HepG2 (cell line): Measurements from ENCODE around the gene SHANK3. TPM values are rescaled to one million over a fixed set of nuclear protein-coding genes. Genes with fewer than 3 reads are reported as not detected.
A peak's percentile ranks its signal among the peaks of the same experiment; 100 is the strongest.

Experiments
- AGO1 ChIP-seq: fragments of 200-400 bp; formaldehyde crosslinking; IDR thresholded peaks from 2 replicates; pipeline ENCODE4 v1.6.1; 2017; ENCODE audit warnings: mild to moderate bottlenecking, low read depth, low read length, moderate library complexity; ENCODE audit not compliant: poor library complexity, severe bottlenecking
- ELF1 ChIP-seq: sonication (generic); formaldehyde crosslinking; IDR thresholded peaks from 2 replicates; pipeline ENCODE4 v1.4.0; 2020; ENCODE audit warnings: missing genetic modification reagents
- GABPB1 ChIP-seq: IDR thresholded peaks from 2 replicates; pipeline ENCODE4 v1.6.1; 2016; ENCODE audit warnings: mild to moderate bottlenecking, missing genetic modification reagents, moderate library complexity, missing compliant biosample characterization
- GMEB2 ChIP-seq: IDR thresholded peaks from 2 replicates; pipeline ENCODE4 v1.6.1; 2016; ENCODE audit warnings: missing biosample characterization, missing genetic modification reagents, low read depth
- MBNL3 ChIP-seq: fragments of 250-450 bp; sonication (Bioruptor Pico); conservative IDR thresholded peaks from 2 replicates; pipeline ENCODE4 v1.8.0; 2022; ENCODE audit warnings: mild to moderate bottlenecking, inconsistent platforms
- MED1 ChIP-seq: sonication (generic); formaldehyde crosslinking; IDR thresholded peaks from 2 replicates; pipeline ENCODE4 v1.4.0; 2020; ENCODE audit warnings: missing genetic modification reagents
- MTA1 ChIP-seq: sonication (generic); formaldehyde crosslinking; IDR thresholded peaks from 2 replicates; pipeline ENCODE4 v1.4.0; 2020; ENCODE audit warnings: missing genetic modification reagents, mild to moderate bottlenecking, borderline replicate concordance
- MXI1 ChIP-seq: IDR thresholded peaks from 3 replicates; pipeline ENCODE4 v1.6.1; 2012; ENCODE audit warnings: low read depth, low read length, inconsistent platforms, borderline replicate concordance
- RXRB ChIP-seq: IDR thresholded peaks from 2 replicates; pipeline ENCODE4 v1.6.1; 2016; ENCODE audit warnings: borderline replicate concordance, missing genetic modification reagents, missing compliant biosample characterization
- SAP130 ChIP-seq: IDR thresholded peaks from 2 replicates; pipeline ENCODE4 v1.6.1; 2016; ENCODE audit warnings: low read depth
- SRY ChIP-seq: sonication (generic); formaldehyde crosslinking; IDR thresholded peaks from 2 replicates; pipeline ENCODE4 v1.8.0; 2022; ENCODE audit warnings: mild to moderate bottlenecking, missing genetic modification reagents
- ZFAT ChIP-seq: sonication (generic); formaldehyde crosslinking; conservative IDR thresholded peaks from 2 replicates; pipeline ENCODE4 v1.8.1; 2023; ENCODE audit warnings: missing genetic modification reagents, inconsistent platforms
- ZFP36 ChIP-seq: fragments of 150-350 bp; IDR thresholded peaks from 2 replicates; pipeline ENCODE4 v1.6.1; 2018; ENCODE audit warnings: borderline replicate concordance, low read length, low read depth; ENCODE audit not compliant: partially characterized antibody
- ZFY ChIP-seq: sonication (generic); formaldehyde crosslinking; IDR thresholded peaks from 2 replicates; pipeline ENCODE4 v1.4.0; 2020; ENCODE audit warnings: missing genetic modification reagents
- ZNF142 ChIP-seq: sonication (generic); formaldehyde crosslinking; IDR thresholded peaks from 2 replicates; pipeline ENCODE4 v1.4.0; 2020; ENCODE audit warnings: missing genetic modification reagents
- ZNF430 ChIP-seq: sonication (generic); formaldehyde crosslinking; IDR thresholded peaks from 2 replicates; pipeline ENCODE4 v1.9.0; 2021; ENCODE audit warnings: mild to moderate bottlenecking, missing genetic modification reagents
- ZNF670 ChIP-seq: sonication (generic); formaldehyde crosslinking; IDR thresholded peaks from 2 replicates; pipeline ENCODE4 v1.8.0; 2022; ENCODE audit warnings: mild to moderate bottlenecking, missing genetic modification reagents, borderline replicate concordance
- ZNF800 ChIP-seq: sonication (generic); formaldehyde crosslinking; IDR thresholded peaks from 2 replicates; pipeline ENCODE4 v1.4.0; 2020; ENCODE audit warnings: missing genetic modification reagents
- polyA plus RNA-seq, 8 experiments: library from polyadenylated mRNA; depleted of rRNA in 3 of 8; stranded (reverse) in 7 of 8; unstranded in 1 of 8; fragments of >200 nt; fragmentation: Illumina TruSeq in 4 of 8; extraction: Trizol in 4 of 8; gene quantifications; 2 replicates each; pipeline versions ENCODE4 v1.2.1 to v1.2.3, GENCODE V29; 2011 to 2016; ENCODE audit warnings: low read depth in 4 of 8, missing spikeins in 1 of 8, mixed read lengths in 1 of 8; ENCODE audit not compliant: insufficient read depth in 1 of 8
- total RNA-seq, 5 experiments: library from RNA; depleted of rRNA; stranded (reverse); fragments of >200 nt; fragmentation: Illumina TruSeq; extraction: Trizol; gene quantifications; 2 replicates each; pipeline ENCODE4 v1.2.3, GENCODE V29; 2016; ENCODE audit warnings: low read depth in 1 of 5

The SHANK3 gene
- total and polyA plus RNA-seq, 2 of the 13 experiments (the other 11 are each of a cell fraction or from before 2014, with no cell fraction given), result 2.9 to 4.6 TPM

- TF ChIP-seq ELF1 (no peak), ZNF670 (CRISPR knock-in tag) (no peak), ZFAT (no peak), MED1 (CRISPR knock-in tag) (no peak), ZFY (CRISPR knock-in tag) (peak; percentile 55; the same call in 1 of the 2 replicates), SAP130 (peak; percentile 54; the same call in 1 of the 2 replicates), MTA1 (CRISPR knock-in tag) (peak; percentile 64; the same call in 1 of the 2 replicates), ZNF430 (no peak), ZFP36 (no peak), RXRB (CRISPR knock-in tag) (no peak), ZNF800 (0 out of 2 replicates have a peak, but pooled peaks have one; percentile 79), AGO1 (peak; percentile 45), GABPB1 (CRISPR knock-in tag) (peak; percentile 35; the same call in 1 of the 2 replicates), ZNF142 (CRISPR knock-in tag) (no peak), SRY (CRISPR knock-in tag) (no peak), GMEB2 (no peak), MBNL3 (CRISPR knock-in tag) (no peak), MXI1 (no peak)
Measured at GRCh38 chr22:50674606-50675552, 2.3 kb downstream of the SHANK3 start (continued).
